Mucosa of descending colon (tissue), 3 donors: ENCODE results near the gene CHST11. TPM values are rescaled to one million over a fixed set of nuclear protein-coding genes. Genes with fewer than 3 reads are reported as not detected.

Source experiments
- ATAC-seq: fragments of 200-7000 bp; cut with Tn5 transposase; one replicate; pipeline ENCODE4 v1.9.1; 2020; ENCODE audit warnings: mild to moderate bottlenecking, moderate library complexity
- DNase-seq, 3 donors: peaks; one replicate each; pipeline ENCODE4 v3.0.0-alpha.2; 2020
- H3K36me3 ChIP-seq: fragments of 200-600 bp; one replicate; pipeline ENCODE4 v1.8.0; 2021; ENCODE audit warnings: low read depth, mild to moderate bottlenecking
- H3K4me1 ChIP-seq: fragments of 200-600 bp; one replicate; pipeline ENCODE4 v1.8.0; 2021; ENCODE audit warnings: low read depth, mild to moderate bottlenecking
- H3K4me3 ChIP-seq: fragments of 200-600 bp; one replicate; pipeline ENCODE4 v1.8.0; 2021; ENCODE audit warnings: mild to moderate bottlenecking
- H3K9me3 ChIP-seq: fragments of 200-600 bp; one replicate; pipeline ENCODE4 v1.8.0; 2021; ENCODE audit warnings: mild to moderate bottlenecking
- CTCF ChIP-seq: fragments of 200-600 bp; IDR thresholded peaks from one replicate; pipeline ENCODE4 v1.8.0; 2022; ENCODE audit warnings: antibody characterized with exemption, mild to moderate bottlenecking
- intact Hi-C, 2 donors: fragments of 100-400 bp; cut with DNase I in 1 of 2; cut with micrococcal nuclease in 1 of 2; formaldehyde crosslinking; loops; one replicate each; pipeline versions ENCODE4 v1.11.0 to v1.11.1; 2022; cut with DNase I, micrococcal nuclease
- total RNA-seq, 3 donors: library from RNA; stranded (reverse); fragmentation: NEBNext Ultra II Directional in 2 of 3; extraction: Animal tissue kit (Norgen Biotek cat#: 25700) in 2 of 3; gene quantifications; one replicate each; pipeline versions ENCODE4 v1.2.1 to v1.2.4, GENCODE V29; 2021 to 2023
- donor health status: DM: no; HTN: no; CAD: no; lungs with moderate emphysema.
- donor health status: DM: no; HTN: no; CAD: no.
- donor health status: DM: no; HTN: yes; CAD: no.

CHST11 gene
- total RNA-seq, 3 donors from 2014 or later: 3.3 to 15.2 (median 6.6) TPM

- H3K4me3 ChIP-seq: no peak overlapping the region
Observed at GRCh38 chr12:104460041-104460719, 3.4 kb downstream of the CHST11 start.

GRCh38 chr12:104460973-104461698, 4.4 kb downstream of the CHST11 start:
- Histone ChIP-seq H3K4me1 (peaks cover 5% of the 10 kb centered on the region), H3K36me3 (no peaks in the 10 kb centered on the region), H3K9me3 (no peaks in the 10 kb centered on the region), H3K4me3 (no peak overlapping the region)
- no peak for TF ChIP-seq CTCF
- DNase-seq (no peak), ATAC-seq (no peak)
- intact Hi-C loops: no loop called here

More at GRCh38 chr12:104460041-104460719, 3.4 kb downstream of the CHST11 start:
- DNase-seq: no peak
- intact Hi-C loops: no loop called here
- ATAC-seq: no peak
- no peaks in the 10 kb centered on the region for H3K9me3 ChIP-seq
- no peaks in the 10 kb centered on the region for H3K36me3 ChIP-seq
- peaks cover 6% of the 10 kb centered on the region for H3K4me1 ChIP-seq
- TF ChIP-seq CTCF: no peak

GRCh38 chr12:104462325-104462724, 5.6 kb downstream of the CHST11 start:
- ATAC-seq (no peak), DNase-seq (no peak)
- H3K36me3 ChIP-seq: no peaks in the 10 kb centered on the region
- no peaks in the 10 kb centered on the region for H3K4me1 ChIP-seq
- H3K4me3 ChIP-seq: no peak overlapping the region
- intact Hi-C loops: no loop called here
- TF ChIP-seq CTCF: no peak
- no peaks in the 10 kb centered on the region for H3K9me3 ChIP-seq

GRCh38 chr12:104462931-104463339, 6.2 kb downstream of the CHST11 start:
- H3K36me3 ChIP-seq: no peaks in the 10 kb centered on the region
- ATAC-seq: peak; percentile 58
- H3K4me3 ChIP-seq: no peak overlapping the region
- H3K9me3 ChIP-seq: no peaks in the 10 kb centered on the region
- intact Hi-C loops: no loop called here
- H3K4me1 ChIP-seq: no peaks in the 10 kb centered on the region
- no peak for DNase-seq
- no peak for TF ChIP-seq CTCF

- Histone ChIP-seq H3K9me3 (no peaks in the 10 kb centered on the region), H3K36me3 (no peaks in the 10 kb centered on the region), H3K4me3 (no peak overlapping the region), H3K4me1 (no peaks in the 10 kb centered on the region)
- intact Hi-C loops: no loop called here
- TF ChIP-seq CTCF: no peak
- ATAC-seq (peak; percentile 12), DNase-seq (no peak)
Observed at GRCh38 chr12:104463368-104463767, 6.6 kb downstream of the CHST11 start.
